ENCODE measurements around the gene ACOXL.

The ACOXL gene

GRCh38 chr2:111034146-111034545, 301.8 kb downstream of the ACOXL start:
- Histone ChIP-seq H3K4me1 (no peaks in the 10 kb centered on the region), H3K4me2 (ENCODE audit: low read length) (no peak overlapping the region), H3K9me3 (ENCODE audit: control insufficient read depth, low read length) (no peaks in the 10 kb centered on the region), H3K27ac (no peak overlapping the region), H3K36me3 (ENCODE audit: control insufficient read depth, insufficient read depth, low read length) (no peaks in the 10 kb centered on the region), H3K79me2 (no peaks in the 10 kb centered on the region), H2AFZ (no peak overlapping the region), H3K27me3 (ENCODE audit: control insufficient read depth, insufficient read depth, low read length) (no peaks in the 10 kb centered on the region), H3K9ac (no peak overlapping the region), H3K4me3 (ENCODE audit: low read depth, low read length) (no peak overlapping the region)
- TF ChIP-seq CTCF (IDR thresholded peaks at IDR 0.05): no peak

- H3K9ac ChIP-seq: no peak overlapping the region
- TF ChIP-seq CTCF (IDR thresholded peaks at IDR 0.05): no peak
- H3K4me3 ChIP-seq (ENCODE audit: low read depth, low read length): no peak overlapping the region
- no peak overlapping the region for H3K27ac ChIP-seq
- no peak overlapping the region for H2AFZ ChIP-seq
- no peaks in the 10 kb centered on the region for H3K4me1 ChIP-seq
- H3K9me3 ChIP-seq (ENCODE audit: control insufficient read depth, low read length): no peaks in the 10 kb centered on the region
- no peaks in the 10 kb centered on the region for H3K27me3 ChIP-seq (ENCODE audit: control insufficient read depth, insufficient read depth, low read length)
- no peaks in the 10 kb centered on the region for H3K36me3 ChIP-seq (ENCODE audit: control insufficient read depth, insufficient read depth, low read length)
- H3K79me2 ChIP-seq: no peaks in the 10 kb centered on the region
- H3K4me2 ChIP-seq (ENCODE audit: low read length): no peak overlapping the region
These were observed 302.2 kb downstream of the ACOXL start for GRCh38 chr2:111034606-111035005.

GRCh38 chr2:111035830-111036441, 303.6 kb downstream of the ACOXL start:
- no peak overlapping the region for H2AFZ ChIP-seq
- H3K4me2 ChIP-seq (ENCODE audit: low read length): no peak overlapping the region
- TF ChIP-seq CTCF (IDR thresholded peaks at IDR 0.05): no peak
- no peaks in the 10 kb centered on the region for H3K27me3 ChIP-seq (ENCODE audit: control insufficient read depth, insufficient read depth, low read length)
- H3K9me3 ChIP-seq (ENCODE audit: control insufficient read depth, low read length): no peaks in the 10 kb centered on the region
- H3K27ac ChIP-seq: no peak overlapping the region
- H3K36me3 ChIP-seq (ENCODE audit: control insufficient read depth, insufficient read depth, low read length): no peaks in the 10 kb centered on the region
- H3K79me2 ChIP-seq: no peaks in the 10 kb centered on the region
- no peaks in the 10 kb centered on the region for H3K4me1 ChIP-seq
- no peak overlapping the region for H3K4me3 ChIP-seq (ENCODE audit: low read depth, low read length)
- no peak overlapping the region for H3K9ac ChIP-seq

GRCh38 chr2:111037128-111037527, 304.8 kb downstream of the ACOXL start:
- Histone ChIP-seq H3K79me2 (no peaks in the 10 kb centered on the region), H3K4me2 (ENCODE audit: low read length) (no peak overlapping the region), H3K36me3 (ENCODE audit: control insufficient read depth, insufficient read depth, low read length) (no peaks in the 10 kb centered on the region), H3K4me3 (ENCODE audit: low read depth, low read length) (no peak overlapping the region), H3K27ac (no peak overlapping the region), H3K4me1 (no peaks in the 10 kb centered on the region), H2AFZ (no peak overlapping the region), H3K27me3 (ENCODE audit: control insufficient read depth, insufficient read depth, low read length) (no peaks in the 10 kb centered on the region), H3K9ac (no peak overlapping the region), H3K9me3 (ENCODE audit: control insufficient read depth, low read length) (no peaks in the 10 kb centered on the region)
- no peak for TF ChIP-seq CTCF (IDR thresholded peaks at IDR 0.05)
